NOMO-1 treated with DMSO at 0.1 percent for 48 hours (cell line): Measurements from ENCODE around the gene CENPS.
"Not testable (repeated sequence)": the region's sequence is repeated elsewhere in the genome, so short reads cannot be mapped to it uniquely, and the experiment has no call there.

Experiments used
- DNase-seq: peaks from one replicate; lab custom pipeline; 2025; ENCODE audit not compliant: unreplicated experiment; lab: John Stamatoyannopoulos, UW

The CENPS gene

GRCh38 chr1:10450156-10450814 lies 20.1 kb downstream of the CENPS start:
- no peak for DNase-seq

GRCh38 chr1:10450836-10451235 lies 20.6 kb downstream of the CENPS start:
- DNase-seq, result no peak

GRCh38 chr1:10451287-10451686 lies 21.1 kb downstream of the CENPS start:
- DNase-seq, result no peak

- DNase-seq, result no peak
Measured at GRCh38 chr1:10456048-10456447, 25.8 kb downstream of the CENPS start.

- no peak for DNase-seq
Measured at GRCh38 chr1:10456661-10457060, 26.4 kb downstream of the CENPS start.

- not testable (repeated sequence) for DNase-seq
Measured at GRCh38 chr1:10457462-10457861, 27.2 kb downstream of the CENPS start.

- no peak for DNase-seq
Measured at GRCh38 chr1:10457875-10458274, 27.6 kb downstream of the CENPS start.

- no peak for DNase-seq
Measured at GRCh38 chr1:10459184-10459583, 29.0 kb downstream of the CENPS start.

GRCh38 chr1:10467078-10467477 lies 36.8 kb downstream of the CENPS start:
- DNase-seq, result no peak

GRCh38 chr1:10470043-10470442 lies 39.8 kb downstream of the CENPS start:
- no peak for DNase-seq

GRCh38 chr1:10471411-10472219 lies 41.4 kb downstream of the CENPS start:
- peak; percentile 53 for DNase-seq

GRCh38 chr1:10472220-10473144 lies 42.2 kb downstream of the CENPS start, which contains the start of gene DFFA:
Gene DFFA, minus strand, starts transcription at chr1:10472529. Its CDS starts 71 bp downstream, at chr1:10472458.
- peak; percentile 99 for DNase-seq

GRCh38 chr1:10473145-10473765 lies 43.0 kb downstream of the CENPS start:
- DNase-seq, result no peak

GRCh38 chr1:10474309-10474612 lies 44.0 kb downstream of the CENPS start:
- not testable (repeated sequence) for DNase-seq

GRCh38 chr1:10474613-10475507 lies 44.6 kb downstream of the CENPS start, which contains the start of gene PEX14:
Gene PEX14, plus strand, starts transcription at chr1:10474950. Its CDS starts 17 bp downstream, at chr1:10474967.
- peak; percentile 89 for DNase-seq

GRCh38 chr1:10475510-10475909 lies 45.3 kb downstream of the CENPS start:
- DNase-seq, result no peak

GRCh38 chr1:10479296-10479695 lies 49.1 kb downstream of the CENPS start:
- no peak for DNase-seq

GRCh38 chr1:10480614-10481013 lies 50.4 kb downstream of the CENPS start:
- no peak for DNase-seq

GRCh38 chr1:10484521-10484920 lies 54.3 kb downstream of the CENPS start:
- DNase-seq, result no peak
